GM11168 (cell line): Measurements from ENCODE around the gene MICAL2.

ENCODE experiments used
- in situ Hi-C: fragments of 300-500 bp; cut with MboI; formaldehyde crosslinking; loops from one replicate; pipeline ENCODE4 v1.12.0; 2022; ENCODE audit warnings: low sequenced_read_pairs; ENCODE audit not compliant: unreplicated experiment

The MICAL2 gene

GRCh38 chr11:12092714-12093113, 17.7 kb upstream of the MICAL2 start:
- in situ Hi-C loops = no loop called here

DNA sequence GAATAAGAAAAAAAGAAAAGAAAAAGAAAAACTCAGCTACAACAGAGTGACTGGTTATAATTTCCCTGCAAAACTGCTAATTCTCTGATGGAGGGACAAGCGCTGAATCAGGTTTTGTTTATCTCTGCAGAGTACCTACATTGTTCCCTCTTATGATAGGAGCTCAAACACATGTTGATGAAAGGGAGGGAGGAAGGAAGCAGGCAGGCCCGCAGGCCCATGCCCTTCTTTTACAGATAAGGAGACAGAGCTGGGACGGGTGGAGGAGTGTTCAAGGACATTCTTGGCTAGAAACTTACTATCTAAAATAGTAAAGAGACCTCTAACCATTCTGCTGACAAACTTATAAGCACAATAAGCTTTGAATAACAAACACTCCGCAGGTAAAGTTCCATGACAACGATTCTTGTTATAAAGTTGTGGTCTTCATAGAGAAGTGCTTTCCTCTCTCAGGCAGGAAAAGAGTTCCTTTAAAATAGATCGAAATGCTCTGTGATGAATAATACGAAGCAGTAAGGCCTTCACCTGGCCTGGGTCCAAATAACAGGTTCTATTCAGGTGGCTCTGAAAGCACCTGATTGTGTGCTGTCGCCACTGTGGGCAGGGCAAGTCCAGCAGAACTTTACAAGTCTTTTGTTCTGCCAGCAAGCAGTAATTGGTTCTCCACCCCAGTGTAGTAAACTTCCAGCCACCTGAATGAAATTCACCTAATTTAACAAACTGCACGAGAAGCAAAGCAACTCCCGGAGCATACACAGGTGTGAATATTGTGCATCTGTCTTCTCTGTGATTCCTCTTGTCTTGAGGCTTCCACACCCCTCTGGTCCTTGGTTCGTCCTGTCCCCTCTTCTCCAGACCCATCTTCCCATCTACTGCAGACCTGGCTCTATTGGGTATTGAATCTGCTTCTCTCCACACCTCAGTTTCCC, 15.3 kb upstream of the MICAL2 start:
- in situ Hi-C loops = no loop called here

DNA sequence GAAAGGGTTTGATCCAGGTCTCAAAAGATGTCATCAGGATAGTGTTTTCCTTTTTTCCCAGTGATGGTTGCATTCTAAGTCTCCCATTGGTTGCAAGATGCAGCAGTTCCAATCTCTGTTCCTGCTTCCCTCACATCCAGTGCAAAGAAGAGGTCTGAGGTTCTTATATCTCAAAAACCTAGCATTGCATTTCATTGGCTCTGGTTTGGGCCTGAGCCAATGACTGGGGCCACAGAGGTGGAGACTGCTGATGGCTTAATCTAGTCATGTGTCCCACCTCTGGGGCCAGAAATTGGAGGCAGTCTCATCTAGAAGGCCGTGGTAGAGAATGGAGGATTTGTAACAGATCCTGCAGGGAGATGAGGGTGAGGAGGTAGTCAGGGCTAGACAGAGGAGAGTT, 13.2 kb upstream of the MICAL2 start:
- in situ Hi-C loops = no loop called here

DNA sequence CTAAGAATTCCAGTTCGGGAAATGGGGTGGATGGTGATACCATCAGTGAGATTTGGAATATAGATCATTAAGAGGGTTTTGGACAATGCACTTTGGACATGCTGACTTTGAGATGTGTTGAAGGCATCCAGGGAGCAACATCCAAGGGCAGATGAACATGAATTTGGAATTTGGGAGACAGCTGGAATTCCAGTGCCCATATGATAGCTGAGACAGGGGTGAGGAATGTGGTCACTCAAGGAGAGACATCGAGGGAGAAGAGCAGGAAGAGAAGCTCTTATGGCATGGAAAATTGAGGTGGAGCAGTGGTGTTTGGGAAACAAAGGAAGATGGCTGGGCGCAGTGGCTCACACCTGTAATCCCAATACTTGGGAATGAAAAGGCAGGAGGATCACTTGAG, 11.8 kb upstream of the MICAL2 start:
- in situ Hi-C loops = no loop called here

GRCh38 chr11:12099132-12099873, 11.1 kb upstream of the MICAL2 start:
- in situ Hi-C loops = no loop called here

- in situ Hi-C loops = no loop called here
Measured at GRCh38 chr11:12100429-12100828, 10.0 kb upstream of the MICAL2 start.

DNA sequence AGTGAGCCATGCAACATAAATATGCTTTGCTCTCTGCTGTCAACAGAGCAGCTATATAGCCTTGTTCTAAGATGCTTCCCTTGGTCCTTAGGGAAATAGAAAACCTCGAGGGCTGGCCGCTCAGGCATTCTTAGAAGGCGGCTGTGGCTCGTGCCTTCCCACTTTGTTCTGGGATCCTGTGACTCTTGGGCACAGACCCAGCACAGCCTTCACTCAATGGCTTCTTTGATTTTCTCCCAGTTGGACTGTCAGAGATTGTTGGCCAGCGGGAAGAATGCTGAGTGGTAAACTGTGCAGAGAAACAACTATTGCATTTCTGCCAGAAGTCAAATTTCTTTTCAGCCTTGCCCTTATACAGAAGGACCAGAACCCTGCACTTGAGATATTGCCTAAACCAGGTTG, 9.5 kb upstream of the MICAL2 start:
- in situ Hi-C loops = no loop called here

GRCh38 chr11:12101318-12101717, 9.1 kb upstream of the MICAL2 start:
- in situ Hi-C loops = no loop called here

GRCh38 chr11:12102588-12103410, 7.6 kb upstream of the MICAL2 start:
- in situ Hi-C loops = no loop called here

DNA sequence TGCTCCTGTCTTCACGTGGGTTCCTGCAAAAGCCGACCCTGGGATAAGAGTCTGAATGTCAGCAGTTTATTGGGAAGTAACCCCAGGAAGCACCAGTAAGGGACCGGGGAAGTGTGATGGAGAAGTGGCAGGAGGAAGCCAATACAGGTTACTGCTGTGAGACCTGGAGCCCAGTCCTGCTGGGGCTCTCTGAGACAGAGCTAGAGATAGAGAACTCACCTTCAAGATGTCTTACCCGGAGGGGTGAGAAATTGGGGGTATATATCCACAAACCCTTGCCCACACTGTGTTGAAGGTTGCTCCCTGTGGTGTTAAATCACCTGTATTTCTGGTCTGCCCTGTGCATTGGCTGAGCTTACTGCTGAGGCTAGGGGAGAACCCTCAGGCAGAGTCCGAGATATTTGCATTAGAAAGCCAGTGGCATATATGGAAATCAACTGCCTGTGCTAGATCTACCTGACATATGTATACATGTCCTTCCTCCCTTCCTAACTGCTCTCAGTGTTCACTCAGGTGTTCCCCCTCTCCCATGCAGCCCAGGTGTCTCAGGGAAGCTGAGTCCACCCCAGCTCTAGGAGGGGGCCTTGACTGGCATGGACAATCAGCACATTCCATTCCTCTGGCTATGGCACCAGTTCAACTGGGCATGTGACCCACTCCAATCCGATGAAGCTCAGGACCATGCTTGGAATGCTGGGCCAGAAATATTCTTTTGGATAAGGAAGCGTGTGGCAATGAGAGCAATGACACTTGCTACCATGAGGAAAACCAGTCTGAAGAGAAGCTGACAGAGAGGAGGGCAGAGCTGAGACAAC, 6.8 kb upstream of the MICAL2 start:
- in situ Hi-C loops = no loop called here

DNA sequence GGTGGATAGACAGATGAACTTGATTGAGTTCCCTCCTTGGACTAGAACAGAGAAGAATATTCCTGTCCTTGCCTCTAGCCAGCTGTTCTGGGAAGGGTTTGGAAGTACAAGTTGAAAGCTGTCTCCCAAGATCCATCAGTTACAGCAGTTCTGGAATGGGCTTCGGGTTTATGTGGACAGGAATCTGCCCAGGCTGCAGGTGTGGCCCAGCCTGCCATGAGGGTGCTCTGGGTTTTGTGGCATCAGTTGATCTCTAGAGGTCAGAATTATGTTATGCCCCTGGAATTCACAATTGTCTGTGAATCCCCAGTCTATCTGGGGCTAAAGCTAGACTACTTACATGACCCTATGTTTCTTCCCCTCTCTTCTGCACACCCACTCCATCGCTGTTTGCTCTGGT, 4.9 kb upstream of the MICAL2 start:
- in situ Hi-C loops = no loop called here

- in situ Hi-C loops = no loop called here
Measured at GRCh38 chr11:12106101-12106500, 4.3 kb upstream of the MICAL2 start.

- in situ Hi-C loops = no loop called here
Measured at GRCh38 chr11:12106501-12106900, 3.9 kb upstream of the MICAL2 start.

- in situ Hi-C loops = no loop called here
Measured at GRCh38 chr11:12108875-12109453, 1.4 kb upstream of the MICAL2 start.

- in situ Hi-C loops = no loop called here
Measured at GRCh38 chr11:12109591-12110196, 696 bp upstream of the MICAL2 start.

GRCh38 chr11:12110714-12111548, 541 bp downstream of the MICAL2 start:
- in situ Hi-C loops = no loop called here

- in situ Hi-C loops = no loop called here
Measured at GRCh38 chr11:12111549-12112520, 1.4 kb downstream of the MICAL2 start.
